Breast epithelium (tissue), 3 donors: Measurements from ENCODE around the gene CASZ1.

ENCODE experiments used
- POLR2AphosphoS5 ChIP-seq, 3 donors: sonication (generic); formaldehyde crosslinking; IDR thresholded peaks; one replicate each; pipeline ENCODE4 v1.6.1; 2017; ENCODE audit warnings: antibody characterized with exemption in 3 of 3
- TF ChIP-seq, protein P1 (sequence below), 3 donors: fragments of 450-650 bp; IDR thresholded peaks; one replicate each; pipeline ENCODE4 v1.5.1; 2016 to 2017; ENCODE audit warnings: antibody characterized with exemption in 3 of 3, mild to moderate bottlenecking in 3 of 3, moderate library complexity in 3 of 3

DNA sequence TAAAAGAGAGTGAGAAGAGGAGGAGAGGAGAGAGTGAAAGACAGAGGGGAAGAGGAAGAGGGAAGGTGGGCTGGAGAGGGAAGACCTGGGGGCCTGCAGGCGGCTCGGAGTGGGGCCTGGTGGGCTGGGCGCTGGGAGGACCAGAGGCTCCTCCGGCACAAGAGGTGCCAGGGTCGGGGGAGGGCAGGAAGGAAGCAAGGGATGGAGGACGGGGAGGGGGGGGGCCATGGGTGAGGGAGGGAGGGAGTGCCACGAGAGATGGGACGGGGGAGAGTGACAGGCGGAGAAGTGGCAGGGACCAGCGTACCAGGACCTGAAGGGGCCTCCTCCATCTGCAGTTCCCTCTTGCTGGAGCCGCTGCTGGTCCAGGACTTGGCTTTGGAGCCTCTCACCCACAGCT is 87.7 kb downstream of the CASZ1 start:
- TF ChIP-seq POLR2AphosphoS5 (IDR thresholded peaks at IDR 0.05), result no peak
- TF ChIP-seq, protein P1, sequence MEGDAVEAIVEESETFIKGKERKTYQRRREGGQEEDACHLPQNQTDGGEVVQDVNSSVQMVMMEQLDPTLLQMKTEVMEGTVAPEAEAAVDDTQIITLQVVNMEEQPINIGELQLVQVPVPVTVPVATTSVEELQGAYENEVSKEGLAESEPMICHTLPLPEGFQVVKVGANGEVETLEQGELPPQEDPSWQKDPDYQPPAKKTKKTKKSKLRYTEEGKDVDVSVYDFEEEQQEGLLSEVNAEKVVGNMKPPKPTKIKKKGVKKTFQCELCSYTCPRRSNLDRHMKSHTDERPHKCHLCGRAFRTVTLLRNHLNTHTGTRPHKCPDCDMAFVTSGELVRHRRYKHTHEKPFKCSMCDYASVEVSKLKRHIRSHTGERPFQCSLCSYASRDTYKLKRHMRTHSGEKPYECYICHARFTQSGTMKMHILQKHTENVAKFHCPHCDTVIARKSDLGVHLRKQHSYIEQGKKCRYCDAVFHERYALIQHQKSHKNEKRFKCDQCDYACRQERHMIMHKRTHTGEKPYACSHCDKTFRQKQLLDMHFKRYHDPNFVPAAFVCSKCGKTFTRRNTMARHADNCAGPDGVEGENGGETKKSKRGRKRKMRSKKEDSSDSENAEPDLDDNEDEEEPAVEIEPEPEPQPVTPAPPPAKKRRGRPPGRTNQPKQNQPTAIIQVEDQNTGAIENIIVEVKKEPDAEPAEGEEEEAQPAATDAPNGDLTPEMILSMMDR (IDR thresholded peaks at IDR 0.05), result no peak
